Inflammatory macrophage treated with lipopolysaccharide for 4 hours (primary cell): ENCODE data around the gene COG7.
"Not testable (repeated sequence)": the region's sequence is repeated elsewhere in the genome, so short reads cannot be mapped to it uniquely, and the experiment has no call there.

ENCODE experiments used
- DNase-seq: peaks from one replicate; pipeline ENCODE4 v3.0.0-alpha.2; 2020

COG7 gene

GRCh38 chr16:23469814-23470213 lies 16.8 kb upstream of the COG7 start:
- no peak for DNase-seq

GRCh38 chr16:23466162-23466885 lies 13.3 kb upstream of the COG7 start:
- DNase-seq = no peak

- no peak for DNase-seq
These were observed 12.2 kb upstream of the COG7 start for GRCh38 chr16:23465179-23465578.

GRCh38 chr16:23464196-23464595 lies 11.2 kb upstream of the COG7 start:
- DNase-seq = no peak

GRCh38 chr16:23462994-23463393 lies 10.0 kb upstream of the COG7 start:
- not testable (repeated sequence) for DNase-seq

GRCh38 chr16:23453338-23454052 lies 506 bp upstream of the COG7 start:
- DNase-seq = no peak

GRCh38 chr16:23452221-23452571 lies 793 bp downstream of the COG7 start:
- DNase-seq = no peak

- no peak for DNase-seq
These were observed 4.6 kb downstream of the COG7 start for GRCh38 chr16:23448392-23448791.

- not testable (repeated sequence) for DNase-seq
These were observed 15.4 kb downstream of the COG7 start for GRCh38 chr16:23437542-23437941.

GRCh38 chr16:23436951-23437350 lies 16.0 kb downstream of the COG7 start:
- DNase-seq = no peak

- peak; percentile 66 for DNase-seq
These were observed 17.5 kb downstream of the COG7 start for GRCh38 chr16:23435500-23435899.

- DNase-seq = peak; percentile 56
These were observed 18.6 kb downstream of the COG7 start for GRCh38 chr16:23434380-23434779.

GRCh38 chr16:23433261-23433920 lies 19.6 kb downstream of the COG7 start:
- no peak for DNase-seq

GRCh38 chr16:23432176-23433128 lies 20.5 kb downstream of the COG7 start:
- DNase-seq = no peak

GRCh38 chr16:23428351-23428750 lies 24.6 kb downstream of the COG7 start:
- peak; percentile 27 for DNase-seq

- DNase-seq = no peak
These were observed 28.6 kb downstream of the COG7 start for GRCh38 chr16:23424292-23424958.

- DNase-seq = no peak
These were observed 29.4 kb downstream of the COG7 start for GRCh38 chr16:23423496-23424049.

- DNase-seq = no peak
These were observed 33.0 kb downstream of the COG7 start for GRCh38 chr16:23420011-23420410.

GRCh38 chr16:23416816-23417215 lies 36.2 kb downstream of the COG7 start:
- DNase-seq = no peak

- no peak for DNase-seq
These were observed 38.3 kb downstream of the COG7 start for GRCh38 chr16:23414731-23415130.

- DNase-seq = no peak
These were observed 42.8 kb downstream of the COG7 start for GRCh38 chr16:23410176-23410575.

- no peak for DNase-seq
These were observed 43.5 kb downstream of the COG7 start for GRCh38 chr16:23409522-23409921.
